ACC112 (cell line): Measurements from ENCODE around the gene EPHA4.

Experiments
- H2AFZ ChIP-seq: fragments of 200-600 bp; sonication (generic); one replicate; pipeline ENCODE4 v1.6.0; 2017; ENCODE audit warnings: antibody characterized with exemption, low read length; ENCODE audit not compliant: unreplicated experiment
- H3K27ac ChIP-seq: fragments of 200-600 bp; sonication (generic); 2 replicates; pipeline ENCODE4 v1.5.1; 2014; ENCODE audit warnings: low read depth, mild to moderate bottlenecking, antibody characterized with exemption, low read length, moderate library complexity
- H3K27me3 ChIP-seq: fragments of 200-600 bp; sonication (generic); 2 replicates; pipeline ENCODE4 v1.6.1; 2014; ENCODE audit warnings: mild to moderate bottlenecking, antibody characterized with exemption, low read length, moderate library complexity, mixed read lengths; ENCODE audit not compliant: insufficient read depth
- H3K36me3 ChIP-seq: fragments of 200-600 bp; sonication (generic); 2 replicates; pipeline ENCODE4 v1.6.1; 2016; ENCODE audit warnings: mild to moderate bottlenecking, antibody characterized with exemption, low read length, moderate library complexity, mixed read lengths; ENCODE audit not compliant: insufficient read depth
- H3K4me1 ChIP-seq: fragments of 200-600 bp; sonication (generic); one replicate; pipeline ENCODE4 v1.6.1; 2016; ENCODE audit warnings: low read length, mixed read lengths; ENCODE audit not compliant: insufficient read depth, unreplicated experiment, control insufficient read depth
- H3K4me3 ChIP-seq: fragments of 200-600 bp; sonication (generic); 2 replicates; pipeline ENCODE4 v1.5.1; 2014; ENCODE audit warnings: mild to moderate bottlenecking, low read depth, low read length
- H3K79me2 ChIP-seq: fragments of 200-600 bp; sonication (generic); one replicate; pipeline ENCODE4 v1.6.0; 2016; ENCODE audit warnings: low read length; ENCODE audit not compliant: control insufficient read depth, unreplicated experiment, insufficient read depth

Gene EPHA4

DNA sequence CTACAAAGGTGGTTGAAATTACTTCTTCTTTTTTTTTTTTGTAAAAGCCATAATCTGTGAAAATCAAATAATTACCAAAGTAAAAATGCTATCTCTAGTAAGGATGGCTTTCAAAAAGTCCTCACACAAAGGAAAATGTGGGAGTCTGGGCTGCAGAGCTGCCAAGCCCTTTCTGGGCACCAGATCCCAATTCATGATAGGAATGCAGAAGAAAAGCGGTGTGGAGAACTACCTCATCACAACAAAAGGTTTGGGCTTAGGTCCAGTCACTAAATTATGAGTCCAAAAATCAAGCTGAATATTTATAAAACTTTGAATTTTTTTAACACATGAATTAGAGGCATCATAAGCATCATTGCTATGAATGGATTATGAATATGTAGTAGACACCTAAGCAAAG lies 30.8 kb upstream of the EPHA4 start:
- Histone ChIP-seq H3K79me2 (no peaks in the 10 kb centered on the region), H3K36me3 (no peaks in the 10 kb centered on the region), H3K4me3 (no peak overlapping the region), H2AFZ (no peak overlapping the region), H3K4me1 (no peaks in the 10 kb centered on the region), H3K27me3 (no peaks in the 10 kb centered on the region), H3K27ac (no peak overlapping the region)

DNA sequence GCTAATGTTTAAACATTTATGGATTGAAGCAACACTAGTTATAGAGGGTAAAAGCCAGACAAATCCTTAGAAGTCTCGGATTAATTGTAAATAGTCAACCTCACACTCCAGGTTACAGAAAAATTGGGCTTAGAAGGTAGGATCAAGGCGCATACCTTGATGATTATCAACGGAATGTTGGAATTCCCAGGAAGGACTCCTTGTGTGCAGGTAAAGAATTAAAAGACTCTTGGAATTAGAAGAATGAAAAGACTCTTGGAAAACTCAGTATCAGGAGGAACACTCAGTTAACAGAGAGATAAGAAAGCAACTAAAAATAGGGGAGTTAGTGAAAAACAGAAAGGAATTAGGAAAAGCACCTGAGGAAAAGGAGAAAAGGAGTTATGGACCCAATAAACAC lies 29.3 kb upstream of the EPHA4 start:
- Histone ChIP-seq H3K36me3 (no peaks in the 10 kb centered on the region), H2AFZ (no peak overlapping the region), H3K27ac (no peak overlapping the region), H3K4me1 (no peaks in the 10 kb centered on the region), H3K79me2 (no peaks in the 10 kb centered on the region), H3K4me3 (no peak overlapping the region), H3K27me3 (no peaks in the 10 kb centered on the region)

DNA sequence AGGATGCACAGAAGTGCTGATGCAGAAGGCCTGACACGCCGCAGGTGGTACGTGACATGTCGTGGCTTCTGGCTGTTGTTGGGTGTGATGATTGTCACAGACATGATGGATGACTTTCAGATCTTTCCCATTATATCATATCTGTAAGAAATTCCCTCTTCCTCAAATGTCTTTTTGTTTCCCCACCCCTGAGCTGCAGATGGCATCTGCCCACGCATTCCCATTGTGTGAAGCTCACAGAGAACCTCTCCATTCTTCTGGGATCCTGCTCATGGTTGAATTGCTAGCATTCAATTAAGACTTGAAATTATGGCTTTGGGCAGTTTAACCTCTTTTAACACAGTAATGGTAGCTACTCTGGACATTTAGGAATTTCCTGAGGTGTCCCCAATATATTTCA lies 28.3 kb upstream of the EPHA4 start:
- Histone ChIP-seq H3K79me2 (no peaks in the 10 kb centered on the region), H2AFZ (no peak overlapping the region), H3K4me1 (no peaks in the 10 kb centered on the region), H3K27me3 (no peaks in the 10 kb centered on the region), H3K36me3 (no peaks in the 10 kb centered on the region), H3K27ac (no peak overlapping the region), H3K4me3 (no peak overlapping the region)

DNA sequence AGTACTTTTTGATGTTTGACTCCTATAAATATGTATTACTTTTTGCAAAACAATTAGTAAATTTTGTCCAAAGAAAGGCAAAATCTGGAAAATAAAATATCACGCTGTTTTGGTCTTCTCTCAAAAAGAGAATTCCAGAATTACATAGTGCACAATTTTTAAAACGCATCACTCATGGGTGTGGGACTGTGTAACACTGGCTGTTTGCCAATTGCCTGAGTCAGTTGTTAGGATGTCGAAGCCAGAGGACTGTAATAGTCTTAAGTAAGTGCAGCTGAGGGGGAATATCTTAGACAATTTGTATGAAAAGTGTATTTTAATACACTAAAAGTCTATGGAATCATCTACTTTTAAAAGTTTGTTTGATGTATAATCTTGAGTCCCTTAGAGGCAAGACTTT lies 24.1 kb upstream of the EPHA4 start:
- Histone ChIP-seq H3K4me3 (no peak overlapping the region), H3K79me2 (no peaks in the 10 kb centered on the region)

DNA sequence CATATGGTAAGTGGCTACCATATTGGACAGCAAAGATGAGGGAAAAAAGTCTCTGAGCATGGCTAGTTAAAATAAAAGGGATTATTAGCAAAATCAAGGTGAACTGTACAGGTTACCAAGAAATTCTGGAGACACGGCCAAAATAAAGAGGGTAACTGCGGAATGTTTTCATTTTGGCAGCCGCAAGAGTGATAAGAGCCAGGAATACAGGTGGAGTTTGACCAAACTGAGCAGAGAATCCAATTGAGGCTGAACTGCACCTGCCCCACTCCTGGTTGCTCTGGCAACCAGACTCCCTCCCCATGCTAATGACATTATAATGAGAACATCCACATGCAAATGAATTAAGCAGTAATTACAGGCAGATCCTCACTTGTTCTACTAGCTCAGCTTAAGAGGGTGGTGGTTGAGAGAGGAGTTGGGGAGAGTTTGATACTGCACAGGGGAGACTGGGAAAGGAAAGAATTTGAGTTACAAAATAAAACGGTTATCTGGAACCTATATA lies 18.8 kb upstream of the EPHA4 start:
- H3K27me3 ChIP-seq: no peaks in the 10 kb centered on the region
- no peaks in the 10 kb centered on the region for H3K4me1 ChIP-seq
- no peak overlapping the region for H3K4me3 ChIP-seq
- H3K27ac ChIP-seq: no peak overlapping the region
- H3K79me2 ChIP-seq: no peaks in the 10 kb centered on the region
- no peaks in the 10 kb centered on the region for H3K36me3 ChIP-seq
- H2AFZ ChIP-seq: no peak overlapping the region

More for the DNA sequence above, 24.1 kb upstream of the EPHA4 start:
- Histone ChIP-seq H3K36me3 (no peaks in the 10 kb centered on the region), H2AFZ (no peak overlapping the region), H3K27me3 (no peaks in the 10 kb centered on the region), H3K27ac (no peak overlapping the region), H3K4me1 (no peaks in the 10 kb centered on the region)

DNA sequence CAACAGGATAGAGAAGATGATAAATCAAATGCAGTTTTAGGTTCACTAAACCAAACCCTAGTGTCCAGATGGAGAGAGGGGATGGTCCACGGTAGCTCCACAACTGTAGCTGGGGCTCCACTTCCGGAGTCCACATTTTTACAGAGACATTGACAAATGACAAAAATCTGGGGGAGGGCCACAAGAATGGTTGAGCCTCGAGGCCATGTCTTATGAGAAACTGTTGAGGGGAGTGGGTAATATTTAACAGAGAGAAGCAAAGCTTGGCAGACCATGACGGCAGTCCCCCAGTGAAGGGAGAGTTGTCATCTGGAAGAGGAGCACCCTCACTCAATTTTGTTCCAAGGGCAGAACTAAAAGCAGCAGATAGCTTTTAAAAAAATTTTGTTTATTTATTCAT lies 17.6 kb upstream of the EPHA4 start:
- H3K27me3 ChIP-seq: no peaks in the 10 kb centered on the region
- H3K79me2 ChIP-seq: no peaks in the 10 kb centered on the region
- H2AFZ ChIP-seq: no peak overlapping the region
- H3K36me3 ChIP-seq: no peaks in the 10 kb centered on the region
- no peak overlapping the region for H3K4me3 ChIP-seq
- H3K4me1 ChIP-seq: no peaks in the 10 kb centered on the region
- no peak overlapping the region for H3K27ac ChIP-seq

DNA sequence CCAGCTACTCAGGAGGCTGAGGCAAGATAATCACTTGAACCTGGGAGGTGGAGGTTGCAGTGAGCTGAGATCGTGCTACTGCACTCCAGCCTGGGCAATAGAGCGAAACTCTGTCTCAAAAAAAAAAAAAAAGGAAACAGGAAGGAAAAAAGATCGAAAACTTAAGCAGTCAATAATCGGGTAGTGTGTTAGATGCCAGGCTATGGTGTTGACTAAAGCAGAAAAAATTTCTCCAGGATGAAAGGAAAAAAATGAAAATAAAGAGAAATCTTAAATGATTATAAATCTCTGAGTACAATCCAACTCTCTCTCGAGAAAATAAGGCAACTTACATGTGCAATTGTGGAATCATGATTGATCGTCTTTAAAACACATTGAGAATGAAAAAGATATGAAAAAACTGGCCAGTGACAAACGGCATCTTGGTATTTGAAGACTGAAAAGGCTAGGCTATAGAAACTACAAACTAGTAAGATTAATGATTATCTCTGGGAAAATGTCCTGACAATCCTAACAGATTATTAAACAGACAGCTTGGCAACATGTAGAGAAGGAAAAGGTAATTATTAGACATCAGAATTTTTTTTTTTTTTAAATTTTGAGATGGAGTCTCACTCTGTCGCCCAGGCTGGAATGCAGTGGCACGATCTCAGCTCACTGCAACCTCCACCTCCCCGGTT lies 16.3 kb upstream of the EPHA4 start:
- Histone ChIP-seq H3K36me3 (no peaks in the 10 kb centered on the region), H3K27ac (no peak overlapping the region), H3K4me3 (no peak overlapping the region), H3K27me3 (no peaks in the 10 kb centered on the region), H3K4me1 (no peaks in the 10 kb centered on the region), H3K79me2 (no peaks in the 10 kb centered on the region), H2AFZ (no peak overlapping the region)

DNA sequence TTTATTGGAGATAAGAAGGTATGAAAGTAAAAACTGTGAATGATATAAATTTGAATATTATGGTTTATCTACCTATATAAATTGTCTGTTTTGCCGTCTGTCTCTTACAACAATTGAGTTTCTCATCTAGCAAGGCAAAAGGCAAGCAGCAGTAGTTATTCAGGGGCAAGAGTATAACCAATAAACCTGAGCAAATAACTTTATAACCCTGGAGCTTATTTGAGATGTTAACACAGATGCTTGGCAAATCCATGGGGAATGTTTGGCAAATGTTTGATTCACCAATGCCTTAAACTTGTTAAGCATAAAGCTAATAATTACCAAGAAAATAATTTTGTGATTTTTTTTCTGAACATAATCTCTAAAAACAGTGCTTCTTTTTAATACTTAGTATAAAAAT lies 9.9 kb upstream of the EPHA4 start:
- Histone ChIP-seq H3K4me1 (no peaks in the 10 kb centered on the region), H3K27me3 (no peaks in the 10 kb centered on the region), H3K79me2 (no peaks in the 10 kb centered on the region), H2AFZ (no peak overlapping the region), H3K36me3 (no peaks in the 10 kb centered on the region), H3K4me3 (no peak overlapping the region), H3K27ac (no peak overlapping the region)

DNA sequence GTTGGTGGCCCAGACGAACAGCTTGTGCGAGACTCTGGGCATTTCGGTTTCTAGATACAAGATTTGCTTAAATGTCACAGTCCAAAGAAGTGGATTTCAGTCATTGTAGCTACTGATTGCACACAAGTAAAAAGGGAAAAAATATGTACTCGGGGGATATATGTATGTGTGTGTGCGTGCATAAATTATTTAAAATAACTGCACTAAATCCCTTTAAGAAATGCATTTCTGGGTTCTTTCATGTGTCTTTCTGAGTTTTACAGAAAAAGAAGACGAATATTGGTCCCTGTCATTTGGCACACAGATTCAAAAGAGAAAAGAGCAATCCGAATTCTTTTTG lies 2.1 kb upstream of the EPHA4 start:
- H3K4me3 ChIP-seq: peak overlapping the region; percentile 87
- H3K27me3 ChIP-seq: peaks cover 8% of the 10 kb centered on the region; the same call in 1 of the 2 replicates
- H3K27ac ChIP-seq: no peak overlapping the region

DNA sequence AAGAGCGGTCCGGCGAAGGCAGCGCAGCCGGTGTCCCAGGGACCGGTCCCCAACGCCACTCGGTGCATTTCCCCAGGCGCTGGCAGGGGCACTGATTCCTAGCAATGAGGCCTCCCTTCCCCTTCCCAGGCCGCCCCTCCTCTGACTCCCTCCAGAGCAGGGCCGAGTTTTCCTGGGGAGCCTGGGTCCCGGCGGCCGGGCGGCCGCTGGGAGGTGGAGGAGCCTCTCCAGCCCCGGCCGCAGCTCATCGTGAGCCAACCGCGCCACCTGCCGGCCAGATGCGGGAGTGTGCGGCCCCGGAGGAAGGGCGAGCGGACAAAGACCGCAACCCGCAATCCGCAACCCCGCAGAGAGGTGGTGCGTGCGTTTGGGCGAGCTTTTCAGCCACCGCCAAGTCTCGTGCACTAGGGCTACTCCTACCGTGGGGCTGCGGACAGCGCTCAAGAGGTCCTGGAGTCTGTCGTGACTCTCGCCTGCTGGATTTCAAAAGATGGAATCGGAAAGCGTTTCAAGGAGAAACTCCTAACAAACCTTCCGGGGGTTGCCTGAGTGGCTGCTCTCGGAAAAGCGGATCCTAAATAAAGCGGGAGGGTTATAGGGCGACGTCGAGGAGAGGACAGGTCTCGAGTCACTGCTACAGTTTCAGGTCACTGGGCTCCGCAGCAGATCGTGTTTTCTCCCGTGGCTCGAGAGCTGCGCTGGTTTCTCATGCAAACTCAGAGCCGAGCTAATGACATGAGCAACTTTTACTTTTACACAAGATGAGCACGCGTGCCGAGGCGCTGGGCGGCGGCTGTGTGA lies 1.5 kb upstream of the EPHA4 start:
- Histone ChIP-seq H3K36me3 (no peaks in the 10 kb centered on the region), H3K27me3 (peaks cover 8% of the 10 kb centered on the region; the same call in 1 of the 2 replicates), H3K27ac (no peak overlapping the region), H3K4me3 (peak overlapping the region; percentile 87), H3K4me1 (peaks cover 8% of the 10 kb centered on the region), H2AFZ (peak overlapping the region; percentile 90), H3K79me2 (no peaks in the 10 kb centered on the region)

More for the DNA sequence above, 2.1 kb upstream of the EPHA4 start:
- peak overlapping the region; percentile 90 for H2AFZ ChIP-seq
- H3K36me3 ChIP-seq: no peaks in the 10 kb centered on the region
- H3K4me1 ChIP-seq: peaks cover 4% of the 10 kb centered on the region
- no peaks in the 10 kb centered on the region for H3K79me2 ChIP-seq
